Lung (tissue), 12 donors: Measurements from ENCODE around the gene PLAAT1. TPM values are rescaled to one million over a fixed set of nuclear protein-coding genes. Genes with fewer than 3 reads are reported as not detected.

Experiments
- ATAC-seq: fragments of 200-7000 bp; cut with Tn5 transposase; one replicate; pipeline ENCODE4 v1.9.1; 2020; ENCODE audit warnings: moderate number of reproducible peaks; ENCODE audit not compliant: insufficient read depth, low FRiP score
- DNase-seq, 3 donors: peaks; one replicate each; pipeline ENCODE4 v3.0.0-alpha.2; 2013 to 2017
- H3K27ac ChIP-seq, 2 donors: one replicate each; pipeline ENCODE4 v1.5.1; 2013; ENCODE audit warnings: mild to moderate bottlenecking in 2 of 2, moderate library complexity in 2 of 2, control low read depth in 1 of 2, inconsistent platforms in 1 of 2, low read depth in 1 of 2, low read length in 1 of 2
- H3K27me3 ChIP-seq, 3 donors: one replicate each; pipeline ENCODE4 v1.5.1; 2013; ENCODE audit warnings: low read length in 2 of 3; ENCODE audit not compliant: control insufficient read depth in 3 of 3, insufficient read depth in 3 of 3
- H3K36me3 ChIP-seq, 4 donors: one replicate each; pipeline ENCODE4 v1.5.1; 2013; ENCODE audit warnings: low read length in 4 of 4, mild to moderate bottlenecking in 1 of 4, moderate library complexity in 1 of 4; ENCODE audit not compliant: control insufficient read depth in 4 of 4, insufficient read depth in 4 of 4
- H3K4me1 ChIP-seq, 5 donors: one replicate each; pipeline ENCODE4 v1.5.1; 2013; ENCODE audit warnings: low read length in 5 of 5, mild to moderate bottlenecking in 2 of 5, moderate library complexity in 1 of 5; ENCODE audit not compliant: control insufficient read depth in 5 of 5, insufficient read depth in 5 of 5
- H3K4me3 ChIP-seq: one replicate; pipeline ENCODE4 v1.5.1; 2013; ENCODE audit warnings: mild to moderate bottlenecking, control low read depth, moderate library complexity
- H3K9ac ChIP-seq, 2 donors: one replicate each; pipeline ENCODE4 v1.5.1; 2013; ENCODE audit warnings: low read length in 2 of 2, control low read depth in 1 of 2; ENCODE audit not compliant: insufficient read depth in 1 of 2
- H3K9me3 ChIP-seq, 4 donors: one replicate each; pipeline ENCODE4 v1.5.1; 2013; ENCODE audit warnings: low read length in 3 of 4, mild to moderate bottlenecking in 1 of 4, moderate library complexity in 1 of 4; ENCODE audit not compliant: control insufficient read depth in 4 of 4, insufficient read depth in 3 of 4
- WGBS, 2 donors: extraction: QIAGEN DNeasy Blood & Tissue Kit; methylation state at CpG; one replicate each; pipeline ENCODE4 v1.1.7; 2013; 5-methylcytosine and 5-hydroxymethylcytosine counted together
- polyA plus RNA-seq, 2 donors: library from polyadenylated mRNA; stranded (reverse); fragments of 200-250 nt; gene quantifications; one replicate each; pipeline ENCODE4 v1.2.1, GENCODE V29; 2013
- total RNA-seq, 2 donors: library from RNA; depleted of rRNA in 1 of 2; stranded (reverse); fragments of >200 nt in 1 of 2; gene quantifications; one replicate each; pipeline ENCODE4 v1.2.1, GENCODE V29; 2014 to 2021
- TF ChIP-seq, protein P1 (sequence below): IDR thresholded peaks from 2 replicates; pipeline ENCODE4 v1.5.1; 2012; ENCODE audit warnings: mild to moderate bottlenecking; ENCODE audit errors: control extremely low read depth, extremely low read depth
- donor health status: control.
- donor health status: control.
- donor health status: Bipolar disorder and iron deficiency.
- donor health status: healthy.
- donor health status: DM: yes; HTN: yes; CAD: no.

Gene PLAAT1
- total and polyA plus RNA-seq, 4 donors: 0.13 to 0.86 (median 0.24) TPM

DNA sequence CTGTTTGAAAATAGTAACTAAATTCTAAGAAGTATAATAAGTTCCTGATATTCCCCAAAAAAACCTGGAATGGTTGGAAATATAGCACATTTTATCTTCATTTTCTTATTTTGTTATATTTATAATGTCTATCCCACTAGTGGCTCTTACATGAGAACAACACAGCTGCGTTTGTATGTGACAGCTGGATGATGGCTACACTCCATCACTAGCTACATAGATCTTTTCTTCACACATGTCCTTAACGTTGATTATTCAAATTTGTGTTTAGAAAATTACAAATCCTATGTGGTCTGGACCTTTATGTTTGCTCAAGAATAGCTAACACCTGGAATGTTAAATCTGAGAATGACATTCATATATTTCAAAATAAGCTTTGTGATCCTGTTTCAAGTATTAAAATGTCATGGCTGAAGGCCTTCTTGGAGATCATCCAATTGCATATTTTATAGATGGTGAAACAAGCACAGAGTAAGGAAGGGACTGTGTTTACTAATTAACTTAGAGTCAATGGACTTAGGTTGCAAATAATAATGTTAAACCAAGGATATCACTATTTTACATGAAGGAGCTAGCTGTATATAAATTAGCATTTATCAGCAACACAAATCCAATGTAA, 76.8 kb downstream of the PLAAT1 start:
- Histone ChIP-seq H3K36me3 (no peaks in the 10 kb centered on the region), H3K4me3 (no peak overlapping the region), H3K4me1 (no peaks in the 10 kb centered on the region), H3K9me3 (no peaks in the 10 kb centered on the region), H3K27ac (no peak overlapping the region), H3K27me3 (no peaks in the 10 kb centered on the region), H3K9ac (no peak overlapping the region)
- WGBS, 2 donors: 74 to 76% methylated on average over 2 of the region's 2 CpGs
- no peak for DNase-seq
- no peak for ATAC-seq
- TF ChIP-seq, protein P1, sequence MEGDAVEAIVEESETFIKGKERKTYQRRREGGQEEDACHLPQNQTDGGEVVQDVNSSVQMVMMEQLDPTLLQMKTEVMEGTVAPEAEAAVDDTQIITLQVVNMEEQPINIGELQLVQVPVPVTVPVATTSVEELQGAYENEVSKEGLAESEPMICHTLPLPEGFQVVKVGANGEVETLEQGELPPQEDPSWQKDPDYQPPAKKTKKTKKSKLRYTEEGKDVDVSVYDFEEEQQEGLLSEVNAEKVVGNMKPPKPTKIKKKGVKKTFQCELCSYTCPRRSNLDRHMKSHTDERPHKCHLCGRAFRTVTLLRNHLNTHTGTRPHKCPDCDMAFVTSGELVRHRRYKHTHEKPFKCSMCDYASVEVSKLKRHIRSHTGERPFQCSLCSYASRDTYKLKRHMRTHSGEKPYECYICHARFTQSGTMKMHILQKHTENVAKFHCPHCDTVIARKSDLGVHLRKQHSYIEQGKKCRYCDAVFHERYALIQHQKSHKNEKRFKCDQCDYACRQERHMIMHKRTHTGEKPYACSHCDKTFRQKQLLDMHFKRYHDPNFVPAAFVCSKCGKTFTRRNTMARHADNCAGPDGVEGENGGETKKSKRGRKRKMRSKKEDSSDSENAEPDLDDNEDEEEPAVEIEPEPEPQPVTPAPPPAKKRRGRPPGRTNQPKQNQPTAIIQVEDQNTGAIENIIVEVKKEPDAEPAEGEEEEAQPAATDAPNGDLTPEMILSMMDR: no peak

Other genes starting within 250 kb of the PLAAT1 start
- gene ATP13A5, start 137.5 kb downstream of the PLAAT1 start, total RNA-seq: 1 to 10 TPM; 1.1 TPM
- gene ATP13A5, start 137.5 kb downstream of the PLAAT1 start, polyA plus RNA-seq: 1 to 10 TPM in 1 of 2 donors, under 1 TPM in 1; 0.34 to 1.2 TPM